Measurements from ENCODE around the gene TTC39A. TPM values are rescaled to one million over a fixed set of nuclear protein-coding genes. Genes with fewer than 3 reads are reported as not detected.

Gene TTC39A
- total RNA-seq, 1 experiment from 2014 or later: not detected

DNA sequence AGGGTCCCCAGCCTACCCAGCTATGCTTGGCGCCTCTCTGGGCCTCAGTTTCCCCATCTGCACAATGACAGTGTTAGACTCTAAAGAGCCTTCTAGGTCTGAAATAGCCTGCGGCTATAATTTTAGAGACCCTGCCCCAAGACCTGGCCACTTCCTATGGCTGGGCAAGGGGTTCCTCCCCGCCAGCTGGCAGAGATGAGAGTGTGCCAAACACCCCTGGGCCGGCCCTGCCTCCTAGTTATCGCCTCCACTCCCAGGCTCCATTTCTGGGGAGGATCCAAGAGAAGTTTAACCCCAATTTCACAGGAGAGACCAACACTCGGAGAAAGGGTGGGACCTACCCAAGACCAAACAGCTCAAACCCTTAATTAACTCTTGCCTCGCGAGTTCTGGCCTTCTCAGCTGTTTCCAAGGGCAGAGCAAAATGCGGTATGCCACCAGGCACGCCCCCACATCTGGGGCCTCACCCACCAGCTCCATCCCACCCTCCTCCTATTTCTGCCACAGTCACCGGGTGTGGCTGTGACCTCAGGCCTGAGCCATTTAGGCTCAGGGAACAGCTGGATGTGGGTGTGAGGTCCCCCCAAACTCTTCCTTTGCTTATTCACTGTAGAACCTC is 35.7 kb downstream of the TTC39A start:
- Histone ChIP-seq H3K9me3 (replicated peaks) (no peaks in the 10 kb centered on the region), H3K27ac (no peak overlapping the region), H3K4me1 (replicated peaks) (peaks cover 12% of the 10 kb centered on the region), H3K4me3 (no peak overlapping the region), H3K36me3 (no peaks in the 10 kb centered on the region), H3K27me3 (replicated peaks) (no peaks in the 10 kb centered on the region)
- peak in 1 of 2 experiments; percentile 35 for DNase-seq (ENCODE audit: low read depth in 1 of 2, low spot score in 2 of 2)

- peaks cover 12% of the 10 kb centered on the region for H3K4me1 ChIP-seq (replicated peaks)
- H3K4me3 ChIP-seq: no peak overlapping the region
- DNase-seq (ENCODE audit: low read depth in 1 of 2, low spot score in 2 of 2): peak in 1 of 2 experiments; percentile 30
- H3K9me3 ChIP-seq (replicated peaks): no peaks in the 10 kb centered on the region
- no peak overlapping the region for H3K27ac ChIP-seq
- H3K36me3 ChIP-seq: no peaks in the 10 kb centered on the region
- H3K27me3 ChIP-seq (replicated peaks): no peaks in the 10 kb centered on the region
These were observed 36.4 kb downstream of the TTC39A start for GRCh38 chr1:51293898-51294515.

DNA sequence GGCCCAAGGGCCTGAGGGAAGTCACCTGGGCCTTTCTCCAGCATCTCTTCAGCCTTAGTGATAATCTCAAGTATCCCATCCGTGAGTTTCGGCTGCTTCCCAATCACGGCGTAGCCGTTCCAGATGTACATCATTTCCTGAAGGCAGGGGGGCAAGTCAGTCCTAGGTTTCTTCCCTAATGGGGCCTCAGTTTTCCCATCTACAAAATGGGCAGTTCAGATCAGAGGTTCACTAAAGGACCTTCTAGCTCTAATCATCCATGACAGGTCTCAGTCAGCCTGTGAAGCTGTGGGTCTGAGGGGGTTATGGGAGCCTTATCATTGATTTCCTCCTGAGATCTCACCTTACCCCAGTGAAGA is 39.9 kb downstream of the TTC39A start:
- Histone ChIP-seq H3K36me3 (no peaks in the 10 kb centered on the region), H3K27ac (no peak overlapping the region), H3K4me3 (no peak overlapping the region), H3K9me3 (replicated peaks) (no peaks in the 10 kb centered on the region), H3K27me3 (replicated peaks) (no peaks in the 10 kb centered on the region), H3K4me1 (replicated peaks) (peaks cover 12% of the 10 kb centered on the region)
- DNase-seq (ENCODE audit: low read depth in 1 of 2, low spot score in 2 of 2): peak in 1 of 2 experiments; percentile 16

DNA sequence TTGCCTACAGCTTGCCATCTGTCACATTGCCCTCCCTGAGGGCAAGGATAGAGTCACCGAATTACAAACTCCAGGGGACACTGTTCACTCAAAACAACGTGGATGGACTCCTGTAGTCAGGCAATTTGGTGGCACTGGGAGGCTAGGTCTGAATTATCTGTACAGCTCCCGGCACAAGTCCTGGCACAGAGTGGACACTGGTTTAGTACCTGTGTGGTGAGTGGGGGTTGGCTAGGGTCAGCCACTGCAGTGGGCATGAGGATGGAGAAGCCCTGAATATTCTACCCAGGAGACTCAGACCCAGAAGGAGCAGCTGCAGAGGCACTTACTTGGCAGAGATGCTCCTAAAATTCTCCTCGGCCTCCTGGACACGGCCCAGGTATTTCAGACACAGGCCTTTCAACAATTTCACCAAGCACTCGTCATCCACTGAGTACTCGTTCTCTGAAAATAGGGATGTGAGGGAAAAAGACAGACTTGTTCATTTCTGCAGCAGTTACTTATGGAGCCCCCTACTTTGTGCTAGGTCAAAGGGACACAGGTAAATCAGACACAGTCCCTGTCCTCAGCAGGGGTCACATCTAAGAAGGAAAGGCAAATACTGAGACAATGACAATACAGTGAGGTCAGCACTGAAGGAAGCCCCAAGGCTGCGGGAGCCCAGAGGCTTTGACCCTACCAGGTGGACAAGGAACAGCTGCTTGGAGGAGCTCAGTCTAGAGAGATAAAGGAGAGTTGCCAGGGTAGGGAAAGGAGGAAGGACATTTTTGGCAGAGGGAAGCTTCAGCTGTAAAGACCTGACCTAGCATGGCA is 40.5 kb downstream of the TTC39A start:
- Histone ChIP-seq H3K27me3 (replicated peaks) (no peaks in the 10 kb centered on the region), H3K4me3 (no peak overlapping the region)
- DNase-seq (ENCODE audit: low read depth in 1 of 2, low spot score in 2 of 2): no peak

GRCh38 chr1:51288578-51288977 is 41.8 kb downstream of the TTC39A start:
- no peak for DNase-seq (ENCODE audit: low read depth in 1 of 2, low spot score in 2 of 2)
- no peak overlapping the region for H3K27ac ChIP-seq
- H3K36me3 ChIP-seq: no peaks in the 10 kb centered on the region

More for the DNA sequence above, 40.5 kb downstream of the TTC39A start:
- Histone ChIP-seq H3K36me3 (no peaks in the 10 kb centered on the region), H3K27ac (no peak overlapping the region), H3K4me1 (replicated peaks) (peaks cover 12% of the 10 kb centered on the region), H3K9me3 (replicated peaks) (no peaks in the 10 kb centered on the region)

DNA sequence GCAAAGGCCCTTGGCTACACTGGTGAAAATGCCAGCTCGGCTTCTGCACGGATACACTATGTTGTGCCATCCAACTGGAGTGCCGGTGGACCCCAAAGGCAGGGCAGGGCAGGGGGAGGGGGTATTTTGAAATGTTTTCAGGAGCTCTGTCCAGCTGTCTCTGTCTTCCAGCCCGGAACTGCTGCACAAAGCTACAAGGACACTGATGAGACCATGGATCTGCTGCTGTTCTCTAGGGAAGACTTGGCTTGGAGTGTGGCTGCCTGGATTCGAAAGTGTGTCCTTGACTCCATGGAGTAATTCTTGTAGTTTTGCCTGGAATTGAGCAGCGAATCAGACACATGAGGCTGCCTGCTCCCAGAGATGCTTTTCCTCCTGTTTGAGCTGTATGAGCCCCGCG is 42.4 kb downstream of the TTC39A start:
- DNase-seq (ENCODE audit: low read depth in 1 of 2, low spot score in 2 of 2): no peak
- no peak overlapping the region for H3K27ac ChIP-seq
- H3K9me3 ChIP-seq (replicated peaks): no peaks in the 10 kb centered on the region

More at GRCh38 chr1:51288578-51288977, 41.8 kb downstream of the TTC39A start:
- Histone ChIP-seq H3K9me3 (replicated peaks) (no peaks in the 10 kb centered on the region), H3K27me3 (replicated peaks) (no peaks in the 10 kb centered on the region), H3K4me3 (no peak overlapping the region), H3K4me1 (replicated peaks) (peaks cover 12% of the 10 kb centered on the region)

GRCh38 chr1:51285055-51285454 is 45.3 kb downstream of the TTC39A start:
- H3K9me3 ChIP-seq (replicated peaks): no peaks in the 10 kb centered on the region
- no peaks in the 10 kb centered on the region for H3K27me3 ChIP-seq (replicated peaks)
- no peaks in the 10 kb centered on the region for H3K36me3 ChIP-seq
- peaks cover 12% of the 10 kb centered on the region for H3K4me1 ChIP-seq (replicated peaks)
- DNase-seq (ENCODE audit: low read depth in 1 of 2, low spot score in 2 of 2): no peak
- H3K4me3 ChIP-seq: no peak overlapping the region
- H3K27ac ChIP-seq: no peak overlapping the region

More for the DNA sequence above, 42.4 kb downstream of the TTC39A start:
- no peak overlapping the region for H3K4me3 ChIP-seq
- no peaks in the 10 kb centered on the region for H3K36me3 ChIP-seq
- peaks cover 12% of the 10 kb centered on the region for H3K4me1 ChIP-seq (replicated peaks)
- no peaks in the 10 kb centered on the region for H3K27me3 ChIP-seq (replicated peaks)

- Histone ChIP-seq H3K4me3 (no peak overlapping the region), H3K4me1 (replicated peaks) (peaks cover 12% of the 10 kb centered on the region), H3K36me3 (peaks cover 3% of the 10 kb centered on the region; the same call in 1 of the 2 replicates), H3K27me3 (replicated peaks) (no peaks in the 10 kb centered on the region), H3K9me3 (replicated peaks) (no peaks in the 10 kb centered on the region), H3K27ac (no peak overlapping the region)
- no peak for DNase-seq (ENCODE audit: low read depth in 1 of 2, low spot score in 2 of 2)
These were observed 45.8 kb downstream of the TTC39A start for GRCh38 chr1:51284487-51284954.

- Histone ChIP-seq H3K4me3 (no peak overlapping the region), H3K4me1 (replicated peaks) (peaks cover 12% of the 10 kb centered on the region), H3K27me3 (replicated peaks) (no peaks in the 10 kb centered on the region), H3K36me3 (peaks cover 3% of the 10 kb centered on the region; the same call in 1 of the 2 replicates), H3K9me3 (replicated peaks) (no peaks in the 10 kb centered on the region), H3K27ac (no peak overlapping the region)
- no peak for DNase-seq (ENCODE audit: low read depth in 1 of 2, low spot score in 2 of 2)
These were observed 46.4 kb downstream of the TTC39A start for GRCh38 chr1:51283979-51284378.

GRCh38 chr1:51282605-51283004 is 47.8 kb downstream of the TTC39A start:
- H3K9me3 ChIP-seq (replicated peaks): no peaks in the 10 kb centered on the region
- H3K27me3 ChIP-seq (replicated peaks): no peaks in the 10 kb centered on the region
- no peak overlapping the region for H3K27ac ChIP-seq
- H3K36me3 ChIP-seq: peaks cover 3% of the 10 kb centered on the region; the same call in 1 of the 2 replicates
- no peak overlapping the region for H3K4me3 ChIP-seq
- no peak for DNase-seq (ENCODE audit: low read depth in 1 of 2, low spot score in 2 of 2)
- H3K4me1 ChIP-seq (replicated peaks): peaks cover 12% of the 10 kb centered on the region

DNA sequence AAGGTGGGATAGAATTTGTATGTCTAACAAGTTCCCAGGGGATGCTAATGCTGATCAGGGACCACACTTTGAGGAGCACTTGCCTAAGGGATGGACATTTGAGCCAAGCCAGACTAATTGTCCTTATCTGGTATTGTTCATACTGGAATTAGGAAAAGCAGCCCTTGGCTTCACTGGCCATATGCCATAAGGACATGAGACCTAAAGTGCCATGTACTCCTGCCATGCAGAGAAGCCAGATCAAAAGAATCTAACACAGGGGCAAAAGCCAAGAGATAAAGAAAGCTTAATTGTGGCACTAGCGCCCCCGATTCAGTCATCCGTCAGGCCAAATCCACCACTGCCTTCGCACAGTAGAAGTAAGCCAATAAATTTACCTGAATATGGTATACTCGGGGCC is 48.6 kb downstream of the TTC39A start:
- no peaks in the 10 kb centered on the region for H3K27me3 ChIP-seq (replicated peaks)
- no peak overlapping the region for H3K27ac ChIP-seq
- no peaks in the 10 kb centered on the region for H3K9me3 ChIP-seq (replicated peaks)
- peaks cover 5% of the 10 kb centered on the region for H3K4me1 ChIP-seq (replicated peaks)
- peaks cover 3% of the 10 kb centered on the region; the same call in 1 of the 2 replicates for H3K36me3 ChIP-seq
- DNase-seq (ENCODE audit: low read depth in 1 of 2, low spot score in 2 of 2): no peak
- H3K4me3 ChIP-seq: no peak overlapping the region

DNA sequence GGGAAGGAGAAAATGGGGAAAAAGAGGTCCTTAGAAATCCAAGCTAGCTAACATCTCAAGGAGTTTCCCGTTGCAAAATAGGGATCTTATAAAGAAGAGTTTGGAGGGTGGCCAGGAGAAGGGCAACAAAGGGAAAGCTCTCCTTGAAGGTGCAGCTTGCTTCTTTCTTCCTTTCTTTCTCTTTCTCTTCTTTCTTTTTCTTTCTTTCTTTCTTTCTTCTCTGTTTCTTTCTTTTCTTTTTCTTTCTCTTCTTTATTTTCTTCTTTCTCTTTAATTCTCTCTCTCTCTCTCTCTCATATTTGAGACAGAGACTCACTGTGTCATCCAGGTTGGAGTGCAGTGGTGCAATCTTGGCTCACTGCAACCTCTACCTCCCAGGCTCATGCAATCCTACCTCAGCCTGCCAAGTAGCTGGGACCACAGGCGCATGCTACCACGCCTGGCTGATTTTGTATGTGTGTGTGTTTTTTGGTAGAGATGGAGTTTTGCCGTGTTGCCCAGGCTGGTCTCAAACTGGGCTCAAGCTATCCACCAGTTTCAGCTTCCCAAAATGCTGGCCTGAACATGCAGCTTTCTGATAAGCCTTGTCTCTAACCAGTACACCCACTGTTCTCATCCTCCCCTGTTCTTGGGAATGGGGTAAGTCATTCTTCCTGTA is 49.9 kb downstream of the TTC39A start:
- Histone ChIP-seq H3K4me3 (no peak overlapping the region), H3K4me1 (replicated peaks) (no peaks in the 10 kb centered on the region), H3K36me3 (peaks cover 3% of the 10 kb centered on the region; the same call in 1 of the 2 replicates), H3K27me3 (replicated peaks) (no peaks in the 10 kb centered on the region), H3K27ac (no peak overlapping the region), H3K9me3 (replicated peaks) (no peaks in the 10 kb centered on the region)
- no peak for DNase-seq (ENCODE audit: low read depth in 1 of 2, low spot score in 2 of 2)

- no peak for DNase-seq (ENCODE audit: low read depth in 1 of 2, low spot score in 2 of 2)
- H3K27ac ChIP-seq: no peak overlapping the region
- H3K27me3 ChIP-seq (replicated peaks): no peaks in the 10 kb centered on the region
- no peaks in the 10 kb centered on the region for H3K9me3 ChIP-seq (replicated peaks)
- peaks cover 29% of the 10 kb centered on the region for H3K36me3 ChIP-seq
- no peaks in the 10 kb centered on the region for H3K4me1 ChIP-seq (replicated peaks)
- H3K4me3 ChIP-seq: no peak overlapping the region
These were observed 54.1 kb downstream of the TTC39A start for GRCh38 chr1:51276286-51276685.
